Epithelial cell of proximal tubule (primary cell): ENCODE results near the gene STK35. TPM values are rescaled to one million over a fixed set of nuclear protein-coding genes. Genes with fewer than 3 reads are reported as not detected.

Experiments used
- DNase-seq: peaks from one replicate; pipeline ENCODE4 v3.0.0-alpha.2; 2011; ENCODE audit warnings: low read depth
- H3K4me3 ChIP-seq: 2 replicates; pipeline ENCODE4 v1.5.1; 2011; ENCODE audit warnings: low read depth, mild to moderate bottlenecking, low read length
- total RNA-seq: library from RNA; depleted of rRNA; stranded (reverse); fragments of >200 nt; gene quantifications from 2 replicates; pipeline ENCODE4 v1.2.3, GENCODE V29; 2015
- TF ChIP-seq, protein P1 (sequence below): conservative IDR thresholded peaks from 2 replicates; pipeline ENCODE4 v1.5.1; 2012; ENCODE audit warnings: low read depth, mild to moderate bottlenecking, low read length

STK35 gene
- total RNA-seq, 1 donor from 2014 or later, result 23.8 TPM

DNA sequence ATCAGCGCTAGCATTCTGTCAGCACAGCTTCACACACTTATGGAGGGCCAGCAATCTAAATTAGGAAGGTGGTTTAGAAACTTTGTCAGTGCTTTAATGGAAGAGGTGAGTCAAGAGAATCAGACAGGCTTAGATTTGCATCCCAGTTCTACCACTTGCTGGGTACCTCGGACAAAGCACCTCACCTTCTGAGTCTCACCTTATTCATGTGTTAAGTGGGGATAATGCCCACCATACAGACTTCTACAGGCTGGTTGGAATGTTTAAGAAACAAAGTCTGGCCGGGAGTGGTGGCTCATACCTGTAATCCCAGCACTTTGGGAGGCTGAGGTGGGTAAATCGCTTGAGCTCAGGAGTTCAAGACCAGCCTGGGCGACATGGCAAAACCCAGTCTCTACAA is 12.2 kb upstream of the STK35 start:
- no peak for DNase-seq
- H3K4me3 ChIP-seq, result no peak overlapping the region
- TF ChIP-seq, protein P1, sequence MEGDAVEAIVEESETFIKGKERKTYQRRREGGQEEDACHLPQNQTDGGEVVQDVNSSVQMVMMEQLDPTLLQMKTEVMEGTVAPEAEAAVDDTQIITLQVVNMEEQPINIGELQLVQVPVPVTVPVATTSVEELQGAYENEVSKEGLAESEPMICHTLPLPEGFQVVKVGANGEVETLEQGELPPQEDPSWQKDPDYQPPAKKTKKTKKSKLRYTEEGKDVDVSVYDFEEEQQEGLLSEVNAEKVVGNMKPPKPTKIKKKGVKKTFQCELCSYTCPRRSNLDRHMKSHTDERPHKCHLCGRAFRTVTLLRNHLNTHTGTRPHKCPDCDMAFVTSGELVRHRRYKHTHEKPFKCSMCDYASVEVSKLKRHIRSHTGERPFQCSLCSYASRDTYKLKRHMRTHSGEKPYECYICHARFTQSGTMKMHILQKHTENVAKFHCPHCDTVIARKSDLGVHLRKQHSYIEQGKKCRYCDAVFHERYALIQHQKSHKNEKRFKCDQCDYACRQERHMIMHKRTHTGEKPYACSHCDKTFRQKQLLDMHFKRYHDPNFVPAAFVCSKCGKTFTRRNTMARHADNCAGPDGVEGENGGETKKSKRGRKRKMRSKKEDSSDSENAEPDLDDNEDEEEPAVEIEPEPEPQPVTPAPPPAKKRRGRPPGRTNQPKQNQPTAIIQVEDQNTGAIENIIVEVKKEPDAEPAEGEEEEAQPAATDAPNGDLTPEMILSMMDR, result no peak

DNA sequence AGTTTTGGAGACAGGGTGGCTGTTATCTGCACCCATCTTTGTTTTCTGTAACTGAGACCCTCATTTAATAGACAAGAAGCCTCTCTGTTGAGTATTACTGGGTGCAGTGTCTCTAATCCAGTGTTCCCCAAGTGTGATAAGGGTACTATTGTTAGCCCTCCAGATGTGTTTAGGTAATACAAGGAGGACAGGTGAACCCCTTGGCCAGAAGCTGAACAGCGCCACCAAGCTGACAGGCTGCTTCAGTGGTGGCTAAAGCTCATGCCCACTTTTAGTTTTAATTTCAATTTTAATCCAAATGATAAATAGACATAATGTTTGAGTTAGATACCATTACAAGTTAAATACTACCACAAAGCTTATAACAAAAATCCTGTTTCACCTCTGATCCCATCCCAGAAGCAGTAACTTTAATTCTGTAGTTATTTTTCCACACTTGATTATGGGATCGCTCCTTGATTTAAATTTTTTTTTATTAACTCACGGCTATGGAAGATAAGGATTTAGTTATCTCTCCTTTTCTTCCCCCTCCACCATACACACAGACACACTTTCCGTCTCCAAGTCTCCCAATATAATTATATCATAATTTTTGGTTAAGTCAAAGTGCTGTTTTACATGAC is 8.4 kb upstream of the STK35 start:
- TF ChIP-seq, protein P1, result peak; percentile 89
- no peak overlapping the region for H3K4me3 ChIP-seq
- no peak for DNase-seq

DNA sequence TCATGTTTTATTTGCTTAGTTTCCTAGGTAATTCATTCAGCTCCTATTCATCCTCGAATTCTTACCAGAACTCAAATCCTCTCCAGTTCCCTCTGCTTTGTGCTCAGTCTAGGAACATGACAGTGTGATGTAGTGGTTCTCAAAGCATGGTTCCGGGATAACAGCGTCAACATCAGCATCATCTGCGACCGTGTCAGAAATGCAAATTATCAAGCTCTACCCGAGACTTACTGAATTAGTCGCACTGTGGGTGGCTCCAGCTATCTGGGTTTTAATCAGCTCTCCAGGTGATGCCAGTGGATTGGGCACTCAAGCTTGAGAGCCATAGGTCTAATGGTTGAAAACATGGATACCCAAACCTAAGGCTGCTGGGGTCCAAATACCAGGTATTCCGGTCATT is 7.7 kb upstream of the STK35 start:
- DNase-seq, result no peak
- no peak overlapping the region for H3K4me3 ChIP-seq
- TF ChIP-seq, protein P1, result no peak

DNA sequence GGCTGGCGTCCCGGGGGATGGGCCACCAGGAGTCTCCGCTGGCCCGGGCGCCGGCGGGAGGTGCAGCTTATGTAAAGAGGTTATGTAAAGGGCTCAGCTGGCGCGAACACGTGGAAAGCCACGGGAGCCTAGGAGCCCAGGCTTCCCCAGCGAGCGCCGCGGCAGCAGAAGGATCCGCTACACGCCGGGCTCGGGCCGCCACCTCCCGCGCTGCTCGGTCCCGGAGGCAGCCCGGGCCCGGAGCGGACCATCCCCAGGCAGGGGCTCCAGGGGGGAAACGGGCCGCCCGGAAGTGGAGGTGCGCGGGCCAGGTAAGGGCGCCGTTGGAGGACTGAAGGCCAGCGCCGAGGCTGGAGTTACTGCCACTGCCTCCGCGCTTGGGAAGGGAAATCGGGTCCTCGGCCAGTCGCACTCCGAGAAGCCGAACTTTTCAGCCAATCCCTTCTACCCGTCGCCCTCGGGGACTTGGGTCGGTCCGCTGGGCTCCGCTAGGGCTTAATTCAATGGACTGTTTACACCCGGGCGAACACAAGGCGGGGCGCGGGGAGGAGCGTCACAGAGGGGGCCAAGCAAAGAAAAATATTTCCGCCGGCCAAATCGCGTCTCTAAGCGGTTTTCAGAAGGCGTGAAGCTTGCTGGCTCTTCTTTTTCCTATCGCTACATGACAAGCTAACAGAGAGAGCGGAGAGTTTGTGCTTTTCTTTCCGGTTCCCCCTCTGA is 398 bp downstream of the STK35 start:
- TF ChIP-seq, protein P1, result no peak
- DNase-seq, result peak; percentile 71
- H3K4me3 ChIP-seq, result peak overlapping the region; percentile 80

DNA sequence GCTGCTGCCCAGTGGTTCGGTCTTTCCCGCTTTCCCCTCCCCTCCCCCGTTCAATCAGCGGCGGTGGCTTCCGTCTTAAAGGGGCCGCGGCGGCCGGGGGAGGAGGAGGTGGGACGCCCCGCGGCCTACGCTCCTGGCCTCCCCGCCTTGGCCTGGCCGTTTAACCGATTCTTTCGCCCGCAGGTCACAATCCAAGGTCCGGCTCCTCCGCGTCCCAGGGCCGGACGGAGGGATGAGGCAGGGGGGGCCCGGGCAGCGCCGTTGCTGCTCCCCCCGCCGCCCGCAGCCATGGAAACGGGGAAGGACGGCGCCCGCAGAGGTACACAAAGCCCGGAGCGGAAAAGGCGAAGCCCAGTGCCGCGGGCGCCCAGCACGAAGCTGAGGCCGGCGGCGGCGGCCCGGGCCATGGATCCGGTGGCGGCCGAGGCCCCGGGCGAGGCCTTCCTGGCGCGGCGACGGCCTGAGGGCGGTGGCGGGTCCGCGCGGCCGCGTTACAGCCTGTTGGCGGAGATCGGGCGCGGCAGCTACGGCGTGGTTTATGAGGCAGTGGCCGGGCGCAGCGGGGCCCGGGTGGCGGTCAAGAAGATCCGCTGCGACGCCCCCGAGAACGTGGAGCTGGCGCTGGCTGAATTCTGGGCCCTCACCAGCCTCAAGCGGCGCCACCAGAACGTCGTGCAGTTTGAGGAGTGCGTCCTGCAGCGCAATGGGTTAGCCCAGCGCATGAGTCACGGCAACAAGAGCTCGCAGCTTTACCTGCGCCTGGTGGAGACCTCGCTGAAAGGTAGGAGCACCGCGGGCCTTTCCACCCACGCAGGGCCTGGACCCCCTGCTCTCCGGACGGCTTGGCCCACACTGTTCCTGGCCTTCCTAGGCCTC is 1.2 kb downstream of the STK35 start:
- peak overlapping the region; percentile 80 for H3K4me3 ChIP-seq
- DNase-seq, result no peak
- TF ChIP-seq, protein P1, result no peak

DNA sequence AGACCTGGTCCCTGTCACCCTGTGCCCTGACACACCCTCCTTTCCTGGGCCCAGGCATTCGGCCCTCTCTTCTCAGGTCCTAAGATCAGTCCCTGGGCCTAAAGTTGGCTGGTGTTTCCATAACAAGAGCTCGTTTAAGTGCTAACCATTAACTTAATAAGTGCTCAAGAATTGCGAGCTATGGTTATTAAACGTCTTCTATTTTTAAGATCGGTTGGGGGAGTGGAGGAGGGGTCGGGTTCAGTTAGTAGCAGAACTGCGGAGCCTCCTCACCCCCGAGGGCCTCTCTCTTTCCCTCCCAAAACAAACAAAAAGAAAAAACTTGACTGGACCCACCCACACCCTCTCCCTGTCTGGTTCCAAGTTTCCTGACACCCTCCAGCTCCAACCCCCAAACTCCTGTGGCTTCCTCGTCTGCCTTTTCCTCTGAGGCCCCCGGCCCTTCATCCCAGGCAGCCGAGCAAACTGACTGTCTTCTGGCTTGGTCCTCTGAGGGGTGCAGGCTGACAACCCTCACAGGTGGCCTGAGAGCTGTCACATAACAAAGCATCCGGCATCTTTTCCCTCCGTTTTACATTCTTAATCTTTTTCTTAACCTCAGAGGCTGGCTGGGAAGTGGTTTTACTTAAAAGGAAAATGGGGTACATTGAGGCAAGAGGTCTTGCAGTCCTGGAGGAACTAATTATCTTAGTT is 2.0 kb downstream of the STK35 start:
- H3K4me3 ChIP-seq, result peak overlapping the region; percentile 80
- no peak for DNase-seq
- TF ChIP-seq, protein P1, result no peak
